Neural progenitor cell (in vitro differentiated cells): ENCODE measurements around the gene CFAP299.

ENCODE experiments used
- EZH2 ChIP-seq: fragments of 200-600 bp; sonication (generic); IDR thresholded peaks from 2 replicates; pipeline ENCODE4 v1.6.1; 2017; ENCODE audit warnings: antibody characterized with exemption, mild to moderate bottlenecking, moderate library complexity
- TF ChIP-seq, protein P1 (sequence below): fragments of 200-600 bp; sonication (generic); IDR thresholded peaks from 2 replicates; pipeline ENCODE4 v1.5.1; 2017; ENCODE audit warnings: antibody characterized with exemption, mild to moderate bottlenecking

DNA sequence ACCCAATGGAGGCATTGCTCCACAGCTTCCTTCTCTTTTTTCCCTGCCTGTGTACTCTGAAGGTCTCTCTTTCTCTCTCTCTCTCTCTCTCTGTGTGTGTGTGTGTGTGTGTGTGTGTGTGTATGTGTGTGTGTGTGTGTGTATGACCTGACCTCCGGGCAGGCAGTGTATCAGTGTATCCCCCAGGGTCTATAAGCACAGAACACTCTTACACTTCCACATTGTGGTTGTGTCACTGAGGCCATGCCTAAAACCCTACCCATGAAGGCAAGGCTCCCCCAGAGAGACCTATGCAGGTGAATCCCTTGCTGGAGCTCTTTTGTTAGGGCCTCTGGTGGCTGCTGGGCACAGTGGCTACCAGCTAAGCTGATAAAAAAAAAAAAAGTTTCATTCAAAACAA, 394.6 kb downstream of the CFAP299 start:
- TF ChIP-seq, protein P1, sequence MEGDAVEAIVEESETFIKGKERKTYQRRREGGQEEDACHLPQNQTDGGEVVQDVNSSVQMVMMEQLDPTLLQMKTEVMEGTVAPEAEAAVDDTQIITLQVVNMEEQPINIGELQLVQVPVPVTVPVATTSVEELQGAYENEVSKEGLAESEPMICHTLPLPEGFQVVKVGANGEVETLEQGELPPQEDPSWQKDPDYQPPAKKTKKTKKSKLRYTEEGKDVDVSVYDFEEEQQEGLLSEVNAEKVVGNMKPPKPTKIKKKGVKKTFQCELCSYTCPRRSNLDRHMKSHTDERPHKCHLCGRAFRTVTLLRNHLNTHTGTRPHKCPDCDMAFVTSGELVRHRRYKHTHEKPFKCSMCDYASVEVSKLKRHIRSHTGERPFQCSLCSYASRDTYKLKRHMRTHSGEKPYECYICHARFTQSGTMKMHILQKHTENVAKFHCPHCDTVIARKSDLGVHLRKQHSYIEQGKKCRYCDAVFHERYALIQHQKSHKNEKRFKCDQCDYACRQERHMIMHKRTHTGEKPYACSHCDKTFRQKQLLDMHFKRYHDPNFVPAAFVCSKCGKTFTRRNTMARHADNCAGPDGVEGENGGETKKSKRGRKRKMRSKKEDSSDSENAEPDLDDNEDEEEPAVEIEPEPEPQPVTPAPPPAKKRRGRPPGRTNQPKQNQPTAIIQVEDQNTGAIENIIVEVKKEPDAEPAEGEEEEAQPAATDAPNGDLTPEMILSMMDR, result no peak
- TF ChIP-seq EZH2, result no peak
